IPS-NIHi7 (cell line): ENCODE results near the gene GALNT18.

Experiments
- DNase-seq: peaks from one replicate; pipeline ENCODE4 v3.0.0; 2012; ENCODE audit warnings: mixed read lengths; ENCODE audit errors: extremely low spot score

GALNT18 gene

GRCh38 chr11:11244470-11245080 lies 377.2 kb downstream of the GALNT18 start:
- no peak for DNase-seq

- peak; percentile 86 for DNase-seq
These were observed 378.0 kb downstream of the GALNT18 start for GRCh38 chr11:11243590-11244469.

- no peak for DNase-seq
These were observed 378.6 kb downstream of the GALNT18 start for GRCh38 chr11:11243209-11243589.

GRCh38 chr11:11241284-11241683 lies 380.5 kb downstream of the GALNT18 start:
- DNase-seq = no peak

- DNase-seq = no peak
These were observed 381.8 kb downstream of the GALNT18 start for GRCh38 chr11:11239959-11240358.

- DNase-seq = no peak
These were observed 384.6 kb downstream of the GALNT18 start for GRCh38 chr11:11237070-11237832.

GRCh38 chr11:11236498-11237059 lies 385.2 kb downstream of the GALNT18 start:
- DNase-seq = no peak

GRCh38 chr11:11231763-11232162 lies 390.0 kb downstream of the GALNT18 start:
- no peak for DNase-seq

- peak; percentile 83 for DNase-seq
These were observed 390.8 kb downstream of the GALNT18 start for GRCh38 chr11:11230802-11231562.

- DNase-seq = no peak
These were observed 391.7 kb downstream of the GALNT18 start for GRCh38 chr11:11230087-11230486.

GRCh38 chr11:11229647-11230046 lies 392.2 kb downstream of the GALNT18 start:
- no peak for DNase-seq

- DNase-seq = no peak
These were observed 394.3 kb downstream of the GALNT18 start for GRCh38 chr11:11227296-11228085.
